HG03439 (cell line): Measurements from ENCODE around the gene FGF12.

Experiments
- ATAC-seq: cut with Tn5 transposase; IDR thresholded peaks from one replicate; pipeline ENCODE4 v1.9.1; 2021; ENCODE audit warnings: mild to moderate bottlenecking, moderate library complexity; ENCODE audit not compliant: unreplicated experiment

The FGF12 gene

GRCh38 chr3:192273697-192274010 is 453.7 kb downstream of the FGF12 start:
- no peak for ATAC-seq

GRCh38 chr3:192273001-192273696 is 454.2 kb downstream of the FGF12 start:
- ATAC-seq = no peak

DNA sequence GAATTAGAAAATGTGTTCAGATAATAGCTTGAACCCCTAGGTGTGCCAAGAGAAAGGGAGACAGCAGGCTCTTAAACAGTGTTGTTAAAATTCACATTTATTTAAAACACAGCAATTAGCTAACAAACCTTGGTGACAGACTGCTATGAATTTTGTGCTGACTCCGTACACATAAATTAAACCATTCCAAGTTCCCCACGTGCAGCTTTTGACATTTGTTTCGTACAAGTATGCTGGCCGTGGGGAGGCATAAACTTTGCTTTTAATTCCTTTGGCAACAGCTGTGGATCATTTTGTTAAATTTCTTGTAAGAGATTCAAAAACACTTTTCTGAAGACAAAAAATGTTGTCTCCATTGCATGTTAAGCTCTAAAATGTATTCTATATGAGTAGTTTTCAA is 465.3 kb downstream of the FGF12 start:
- no peak for ATAC-seq

DNA sequence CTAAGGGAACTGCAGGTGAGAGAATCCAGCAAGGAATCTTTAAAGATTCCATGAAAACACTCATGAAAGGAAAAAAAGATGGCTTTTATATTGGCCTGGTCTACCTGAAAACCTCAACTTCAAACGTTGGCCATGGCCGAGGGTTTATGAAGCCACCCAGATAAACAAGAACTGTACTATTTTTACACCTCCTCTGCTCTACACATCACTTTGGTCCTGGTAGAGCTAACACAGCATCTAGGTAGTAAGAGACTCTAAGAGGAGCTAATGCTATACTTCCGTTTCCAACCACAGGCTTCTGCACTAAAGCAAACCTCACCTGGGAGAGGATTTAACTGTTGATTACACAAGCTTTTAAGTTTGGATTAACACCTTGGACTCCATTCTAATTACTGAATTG is 466.2 kb downstream of the FGF12 start:
- no peak for ATAC-seq

DNA sequence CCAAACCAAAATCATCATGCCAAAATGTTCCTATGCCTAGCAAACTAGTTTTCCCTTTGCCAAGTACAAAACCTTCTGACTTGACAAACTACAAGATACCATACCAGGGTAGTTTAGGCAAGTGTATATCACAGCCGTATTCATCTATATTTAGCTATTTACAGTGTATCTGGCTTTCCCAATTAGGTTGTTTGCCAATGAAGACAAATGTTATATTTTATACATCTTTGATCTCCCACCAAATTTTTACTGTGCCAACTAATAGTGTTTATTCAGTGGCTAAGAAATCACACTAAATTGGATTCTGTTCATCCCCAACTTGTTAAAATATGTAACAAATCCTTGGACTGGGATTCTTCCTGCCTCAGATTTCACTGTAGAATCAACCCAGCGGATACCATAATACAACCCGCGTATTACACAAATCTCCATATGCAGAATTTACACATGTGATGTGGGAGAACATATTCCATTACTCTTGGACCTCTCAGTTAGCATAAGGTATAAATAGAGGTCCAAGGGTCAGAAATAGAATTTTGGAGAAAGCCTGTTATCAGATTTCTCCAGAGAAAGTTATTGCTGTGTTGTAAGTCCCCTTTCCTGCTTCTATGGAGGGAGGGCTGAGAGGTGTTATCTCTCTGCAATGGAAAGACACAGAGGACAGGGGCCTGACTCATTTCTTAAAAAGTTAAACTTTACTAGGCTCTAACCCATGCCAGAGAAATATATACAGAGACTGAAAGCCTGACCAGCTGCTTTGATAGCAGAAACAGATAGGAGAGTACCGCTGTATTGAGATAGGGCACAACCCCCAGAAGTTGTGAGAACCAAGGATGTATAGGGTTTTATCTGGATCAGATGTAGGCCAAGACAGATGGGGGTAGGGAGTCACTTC is 467.0 kb downstream of the FGF12 start:
- no peak for ATAC-seq

- no peak for ATAC-seq
These were observed 467.7 kb downstream of the FGF12 start for GRCh38 chr3:192259661-192260060.

DNA sequence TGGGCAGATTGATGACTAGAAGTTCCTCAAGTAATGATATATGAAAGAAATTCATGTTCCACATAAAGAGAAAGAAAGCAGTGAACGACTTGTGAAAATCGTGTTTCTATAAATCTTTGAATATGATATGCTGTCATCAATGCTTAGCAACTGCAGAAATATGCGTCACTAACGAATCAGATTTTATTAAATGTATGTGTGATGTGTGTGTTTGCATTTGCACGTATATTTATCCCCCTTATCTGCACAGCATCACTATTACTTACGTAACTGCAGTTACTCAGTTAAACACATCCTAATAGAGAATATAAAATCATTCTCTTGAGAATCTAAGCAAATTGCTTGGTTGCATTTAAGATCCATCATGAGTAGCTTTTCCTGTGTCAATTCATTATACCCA is 468.6 kb downstream of the FGF12 start:
- ATAC-seq = no peak

- ATAC-seq = no peak
These were observed 471.5 kb downstream of the FGF12 start for GRCh38 chr3:192255839-192256238.

GRCh38 chr3:192253138-192253887 is 474.0 kb downstream of the FGF12 start:
- ATAC-seq = no peak

DNA sequence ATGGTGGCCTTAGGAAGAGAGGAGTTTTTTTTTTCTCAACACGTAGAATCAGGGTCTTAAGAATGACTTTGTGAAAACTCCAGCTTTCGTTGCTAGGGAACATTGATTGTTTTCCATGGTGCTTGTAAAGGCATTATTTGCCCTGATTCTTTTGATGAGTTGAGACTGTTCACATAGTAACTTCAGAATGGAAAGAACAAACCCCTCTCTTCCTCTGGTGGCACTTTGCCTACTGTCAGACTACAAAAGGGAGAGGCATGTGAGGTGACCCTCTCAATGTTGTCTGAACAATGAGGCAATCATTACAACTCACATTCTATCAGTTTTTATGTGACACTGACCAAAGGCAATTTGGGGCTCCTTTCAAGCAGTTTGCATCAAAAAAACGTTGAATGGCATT is 477.8 kb downstream of the FGF12 start:
- ATAC-seq = no peak

- no peak for ATAC-seq
These were observed 480.3 kb downstream of the FGF12 start for GRCh38 chr3:192246847-192247559.

GRCh38 chr3:192244591-192244990 is 482.8 kb downstream of the FGF12 start:
- ATAC-seq = no peak

DNA sequence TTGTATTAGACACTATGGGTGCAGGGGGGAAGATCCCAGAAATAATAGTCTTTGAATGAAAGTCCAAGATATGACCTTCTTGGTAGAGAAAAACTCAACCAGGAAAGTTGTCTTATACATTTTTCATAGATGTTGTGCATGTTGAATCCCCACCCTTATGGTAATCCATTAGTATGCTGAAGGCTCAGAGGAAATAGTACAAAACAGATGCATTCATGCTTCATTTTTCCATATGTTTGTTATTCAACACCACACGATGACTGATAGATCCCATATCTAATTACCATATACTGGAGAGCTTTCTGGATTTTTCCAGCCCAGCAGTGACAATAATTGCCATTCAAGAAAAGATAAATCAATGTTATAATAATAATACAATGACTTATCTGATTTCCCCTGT is 487.4 kb downstream of the FGF12 start:
- ATAC-seq = no peak

GRCh38 chr3:192237992-192238608 is 489.2 kb downstream of the FGF12 start:
- ATAC-seq = no peak

- ATAC-seq = no peak
These were observed 497.5 kb downstream of the FGF12 start for GRCh38 chr3:192229866-192230265.

DNA sequence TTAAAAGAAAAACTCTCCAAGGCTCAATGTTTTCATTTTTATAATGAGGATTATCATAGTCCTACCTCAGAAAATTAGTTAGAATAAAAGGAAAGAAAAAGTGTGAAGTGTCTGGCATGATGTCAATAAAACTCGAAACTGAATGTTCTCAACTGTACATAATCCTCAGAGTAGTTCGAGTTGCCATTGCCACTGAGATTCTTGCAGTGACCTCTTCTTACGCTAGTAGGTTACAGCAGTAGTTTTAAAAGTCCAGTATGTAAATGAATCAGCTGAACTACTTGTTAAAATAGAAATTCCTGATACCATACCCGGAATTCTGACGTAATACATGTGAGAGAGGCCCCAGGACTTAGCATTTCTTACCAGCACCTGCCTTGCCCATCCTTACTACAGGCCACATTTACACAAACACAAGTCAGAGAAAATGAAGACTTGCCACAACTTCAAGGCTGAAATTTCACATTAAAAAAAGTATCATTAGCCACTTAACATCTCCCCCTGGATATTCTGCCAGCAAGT is 502.6 kb downstream of the FGF12 start:
- no peak for ATAC-seq

DNA sequence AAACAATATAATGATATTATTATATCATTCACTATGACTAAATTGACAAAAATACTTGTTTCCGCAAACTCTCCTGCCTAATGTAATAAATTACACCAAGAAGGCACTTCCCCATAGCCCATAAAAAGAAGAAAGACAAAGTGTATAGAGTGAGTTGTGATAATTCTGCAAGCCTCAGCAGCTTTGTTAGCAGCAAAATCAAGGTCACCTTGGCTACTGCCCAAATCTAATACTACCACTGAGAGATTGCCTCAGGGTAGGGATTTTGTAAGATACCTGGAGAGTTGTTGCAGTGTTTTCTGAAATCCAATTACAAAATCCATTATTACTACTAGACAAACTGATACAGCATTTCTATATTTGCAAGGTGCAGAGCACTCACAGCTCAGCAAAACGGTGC is 503.5 kb downstream of the FGF12 start:
- no peak for ATAC-seq

- ATAC-seq = no peak
These were observed 506.4 kb downstream of the FGF12 start for GRCh38 chr3:192220915-192221314.

GRCh38 chr3:192219926-192220325 is 507.4 kb downstream of the FGF12 start:
- no peak for ATAC-seq

DNA sequence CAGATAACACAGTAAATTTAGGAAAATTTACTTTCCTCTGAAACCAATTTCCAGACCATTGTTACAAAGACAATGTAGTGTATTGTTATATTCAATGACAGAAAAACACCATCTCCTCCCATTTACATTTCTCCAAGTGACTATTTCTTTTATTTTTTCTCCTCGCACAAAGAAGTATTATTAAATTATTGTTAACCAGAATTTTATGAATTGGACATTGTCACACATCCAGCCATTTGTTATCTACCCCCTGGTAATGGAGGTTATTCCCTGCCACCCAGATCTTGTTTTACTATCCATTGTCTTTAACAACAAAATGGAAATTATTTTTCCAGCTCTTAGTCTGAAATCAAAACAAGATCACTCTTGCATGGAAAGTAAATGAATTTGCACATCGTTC is 511.3 kb downstream of the FGF12 start:
- ATAC-seq = no peak
